ENCODE results near the gene RPL35.

- TF ChIP-seq CTCF (conservative IDR thresholded peaks at IDR 0.05): no peak
- TF ChIP-seq ZFX (IDR thresholded peaks at IDR 0.05): no peak
These were observed 1.7 kb upstream of the RPL35 start for GRCh38 chr9:124863371-124863871.

Data from C4-2B (cell line).